Measurements from ENCODE around the gene CYBB.

Gene CYBB

DNA sequence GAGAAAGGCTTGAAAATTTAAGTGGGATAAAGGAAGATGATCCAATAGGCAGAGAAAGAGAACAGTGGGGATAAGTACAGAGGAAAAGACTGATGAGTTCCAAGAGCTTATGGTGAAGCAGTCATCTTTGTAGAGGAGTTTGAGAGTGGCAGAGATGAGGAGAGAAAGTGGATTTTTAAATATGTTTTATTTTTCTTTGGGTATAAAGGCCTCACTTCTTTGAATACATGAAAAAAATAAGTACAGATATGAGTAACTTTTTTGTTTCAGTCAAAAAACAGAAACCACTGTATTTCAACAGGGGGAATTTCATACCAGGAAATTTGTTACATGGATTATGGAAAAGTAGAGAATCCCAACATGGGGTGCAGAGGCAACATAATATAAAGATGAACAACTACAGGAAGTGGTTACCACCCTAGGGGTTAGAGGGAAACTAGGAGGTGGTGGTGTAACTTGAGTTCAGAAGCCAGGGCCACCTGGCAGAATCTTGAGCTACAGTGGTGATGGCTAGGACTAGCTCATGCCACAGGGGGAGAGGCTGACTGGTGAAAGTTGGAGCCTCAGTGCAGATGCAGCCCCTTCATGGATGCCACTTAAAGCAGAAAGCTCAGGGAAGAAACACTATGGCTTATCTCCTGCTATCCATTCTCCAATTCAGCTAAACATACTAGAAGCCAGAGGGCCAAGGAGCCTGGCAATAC lies 3.4 kb upstream of the CYBB start:
- TF ChIP-seq, protein P1, sequence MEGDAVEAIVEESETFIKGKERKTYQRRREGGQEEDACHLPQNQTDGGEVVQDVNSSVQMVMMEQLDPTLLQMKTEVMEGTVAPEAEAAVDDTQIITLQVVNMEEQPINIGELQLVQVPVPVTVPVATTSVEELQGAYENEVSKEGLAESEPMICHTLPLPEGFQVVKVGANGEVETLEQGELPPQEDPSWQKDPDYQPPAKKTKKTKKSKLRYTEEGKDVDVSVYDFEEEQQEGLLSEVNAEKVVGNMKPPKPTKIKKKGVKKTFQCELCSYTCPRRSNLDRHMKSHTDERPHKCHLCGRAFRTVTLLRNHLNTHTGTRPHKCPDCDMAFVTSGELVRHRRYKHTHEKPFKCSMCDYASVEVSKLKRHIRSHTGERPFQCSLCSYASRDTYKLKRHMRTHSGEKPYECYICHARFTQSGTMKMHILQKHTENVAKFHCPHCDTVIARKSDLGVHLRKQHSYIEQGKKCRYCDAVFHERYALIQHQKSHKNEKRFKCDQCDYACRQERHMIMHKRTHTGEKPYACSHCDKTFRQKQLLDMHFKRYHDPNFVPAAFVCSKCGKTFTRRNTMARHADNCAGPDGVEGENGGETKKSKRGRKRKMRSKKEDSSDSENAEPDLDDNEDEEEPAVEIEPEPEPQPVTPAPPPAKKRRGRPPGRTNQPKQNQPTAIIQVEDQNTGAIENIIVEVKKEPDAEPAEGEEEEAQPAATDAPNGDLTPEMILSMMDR (IDR thresholded peaks at IDR 0.05): no peak
- H3K4me3 ChIP-seq: no peak overlapping the region
- no peak overlapping the region for H3K27ac ChIP-seq
- H3K4me1 ChIP-seq: no peaks in the 10 kb centered on the region
- intact Hi-C loops (cut with DNase I; ENCODE audit: low total_unique reads): no loop called here
- no peak for DNase-seq
- H3K36me3 ChIP-seq: no peaks in the 10 kb centered on the region
- H3K27me3 ChIP-seq: no peaks in the 10 kb centered on the region
- no peaks in the 10 kb centered on the region for H3K9me3 ChIP-seq

DNA sequence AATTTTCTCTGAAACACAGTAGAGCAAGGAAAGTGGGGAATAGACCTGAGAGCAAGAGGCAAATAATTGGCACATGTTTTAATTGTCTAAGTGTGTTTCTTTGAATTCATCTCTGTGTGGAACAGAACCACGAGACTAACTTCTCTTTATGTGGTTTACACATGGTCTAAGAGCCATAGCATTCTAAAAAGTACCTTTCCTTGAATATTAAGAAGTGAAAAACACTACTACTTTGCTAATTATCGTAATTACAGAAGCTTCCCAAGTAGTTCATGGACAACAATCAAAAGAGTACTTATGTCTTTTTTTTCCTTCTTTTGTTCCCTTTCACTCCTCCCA lies 2.9 kb upstream of the CYBB start:
- TF ChIP-seq, protein P1 (IDR thresholded peaks at IDR 0.05): no peak
- Histone ChIP-seq H3K27me3 (no peaks in the 10 kb centered on the region), H3K27ac (no peak overlapping the region), H3K9me3 (no peaks in the 10 kb centered on the region), H3K4me1 (no peaks in the 10 kb centered on the region), H3K4me3 (no peak overlapping the region), H3K36me3 (no peaks in the 10 kb centered on the region)
- intact Hi-C loops (cut with DNase I; ENCODE audit: low total_unique reads): no loop called here
- DNase-seq: no peak

DNA sequence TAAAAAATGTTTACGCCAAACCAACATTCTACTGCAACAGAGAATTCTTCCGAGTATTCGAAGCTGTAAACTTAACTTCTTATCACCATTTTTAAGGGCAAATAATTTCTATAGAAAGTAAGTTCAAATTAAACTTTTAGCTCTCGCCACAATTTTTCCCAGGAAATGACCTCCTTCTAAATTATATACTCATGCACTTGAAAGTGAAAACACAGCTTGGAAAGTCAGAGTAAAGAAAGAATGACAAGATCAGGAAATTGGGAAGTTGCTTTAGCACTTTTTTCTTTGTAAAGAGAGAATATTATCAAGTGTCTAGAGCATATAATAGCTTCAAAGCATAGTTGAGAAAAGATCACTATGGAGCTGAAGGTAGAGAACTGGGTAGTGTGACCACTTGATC lies 1.2 kb downstream of the CYBB start:
- Histone ChIP-seq H3K27ac (no peak overlapping the region), H3K36me3 (no peaks in the 10 kb centered on the region), H3K4me3 (peak overlapping the region in 1 of 2 donors; percentile 1), H3K27me3 (no peaks in the 10 kb centered on the region), H3K4me1 (no peaks in the 10 kb centered on the region), H3K9me3 (no peaks in the 10 kb centered on the region)
- intact Hi-C loops (cut with DNase I; ENCODE audit: low total_unique reads): no loop called here
- TF ChIP-seq, protein P1 (IDR thresholded peaks at IDR 0.05): no peak
- DNase-seq: no peak

DNA sequence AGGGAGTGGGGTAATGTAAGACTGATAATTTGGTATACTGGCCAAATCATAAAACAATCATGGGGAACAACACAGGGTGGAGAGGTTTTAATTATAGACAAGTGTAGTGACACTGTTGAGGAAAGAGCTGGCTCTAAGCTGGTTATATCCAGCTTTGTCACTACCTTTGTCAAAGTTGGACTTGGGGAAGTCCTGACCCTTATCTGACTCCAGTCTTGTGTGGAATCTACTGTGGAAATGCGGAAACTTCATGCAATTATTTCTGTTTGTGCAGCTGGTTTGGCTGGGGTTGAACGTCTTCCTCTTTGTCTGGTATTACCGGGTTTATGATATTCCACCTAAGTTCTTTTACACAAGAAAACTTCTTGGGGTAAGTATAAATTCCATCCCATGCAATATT lies 2.0 kb downstream of the CYBB start:
- no peak for DNase-seq
- Histone ChIP-seq H3K9me3 (no peaks in the 10 kb centered on the region), H3K4me1 (no peaks in the 10 kb centered on the region), H3K27me3 (no peaks in the 10 kb centered on the region), H3K36me3 (no peaks in the 10 kb centered on the region), H3K4me3 (no peak overlapping the region), H3K27ac (no peak overlapping the region)
- intact Hi-C loops (cut with DNase I; ENCODE audit: low total_unique reads): no loop called here
- TF ChIP-seq, protein P1 (IDR thresholded peaks at IDR 0.05): no peak

DNA sequence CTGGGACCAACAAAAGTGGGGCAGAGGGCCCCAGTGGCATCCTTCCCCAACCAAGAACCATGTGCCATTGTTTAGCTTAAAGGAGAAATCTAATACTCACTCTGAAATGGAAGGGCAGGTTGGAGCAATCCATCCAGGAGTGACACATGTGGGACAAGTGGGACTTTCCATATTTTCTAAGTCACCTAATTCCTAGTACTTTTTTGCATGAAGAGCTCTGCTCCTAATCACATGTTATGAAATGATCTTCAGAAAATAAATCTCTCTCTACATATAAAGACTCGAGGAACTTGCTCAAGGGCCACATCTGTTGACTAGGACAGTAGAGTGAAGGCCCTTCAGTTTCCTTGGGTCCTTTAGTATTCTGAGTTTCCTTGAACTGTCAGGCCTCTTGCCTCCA lies 2.5 kb downstream of the CYBB start:
- no peak overlapping the region for H3K27ac ChIP-seq

More for the DNA sequence above, 2.5 kb downstream of the CYBB start:
- intact Hi-C loops (cut with DNase I; ENCODE audit: low total_unique reads): no loop called here
- Histone ChIP-seq H3K4me1 (no peaks in the 10 kb centered on the region), H3K27me3 (no peaks in the 10 kb centered on the region), H3K4me3 (no peak overlapping the region), H3K9me3 (no peaks in the 10 kb centered on the region), H3K36me3 (no peaks in the 10 kb centered on the region)
- no peak for DNase-seq
- TF ChIP-seq, protein P1 (IDR thresholded peaks at IDR 0.05): no peak
